OCI-LY3 (cell line): Measurements from ENCODE around the gene HOXA1.

Source experiments
- H2AFZ ChIP-seq: fragments of 200-600, 300-600 bp; shearing (Covaris generic); 2 replicates; pipeline ENCODE4 v1.6.0; 2014; ENCODE audit warnings: antibody characterized with exemption, low read depth, low read length
- H3K27ac ChIP-seq: fragments of 200-600, 300-600 bp; sonication (generic); 2 replicates; pipeline ENCODE4 v1.5.1; 2014; ENCODE audit warnings: mild to moderate bottlenecking, low read length, moderate library complexity, mixed read lengths
- H3K27me3 ChIP-seq: fragments of 200-600, 300-600 bp; sonication (generic); 2 replicates; pipeline ENCODE4 v1.6.1; 2014; ENCODE audit warnings: low read depth, low read length, mixed read lengths
- H3K36me3 ChIP-seq: fragments of 200-600, 300-600 bp; sonication (generic); replicated peaks from 2 replicates; pipeline ENCODE3; 2014; ENCODE audit warnings: low read depth, low read length, mixed read lengths
- H3K4me1 ChIP-seq: fragments of 300-600, 200-600 bp; sonication (generic); 2 replicates; pipeline ENCODE4 v1.6.1; 2014; ENCODE audit warnings: low read length, mixed read lengths
- H3K4me2 ChIP-seq: fragments of 200-600, 300-600 bp; sonication (generic); 2 replicates; pipeline ENCODE4 v1.6.1; 2014; ENCODE audit warnings: low read length, mixed read lengths
- H3K4me3 ChIP-seq: fragments of 300-600, 200-600 bp; sonication (generic); 2 replicates; pipeline ENCODE4 v1.5.1; 2014; ENCODE audit warnings: antibody characterized with exemption, mild to moderate bottlenecking, low read length, moderate library complexity
- H3K79me2 ChIP-seq: fragments of 300-600, 200-600 bp; shearing (Covaris generic); 2 replicates; pipeline ENCODE4 v1.6.1; 2014; ENCODE audit warnings: mild to moderate bottlenecking, low read length, mixed read lengths
- H3K9ac ChIP-seq: fragments of 300-600, 200-600 bp; shearing (Covaris generic); 2 replicates; pipeline ENCODE4 v1.6.0; 2014; ENCODE audit warnings: mild to moderate bottlenecking, low read length, moderate library complexity
- H3K9me3 ChIP-seq: fragments of 200-600, 300-600 bp; shearing (Covaris generic); 2 replicates; pipeline ENCODE4 v1.6.1; 2014; ENCODE audit warnings: low read length, mixed read lengths; ENCODE audit not compliant: insufficient read depth
- H4K20me1 ChIP-seq: fragments of 200-600, 300-600 bp; sonication (generic); 2 replicates; pipeline ENCODE4 v1.6.1; 2016; ENCODE audit warnings: low read length, mixed read lengths; ENCODE audit not compliant: insufficient read depth
- EZH2phosphoT487 ChIP-seq: fragments of 200-600 bp; shearing (Covaris generic); IDR thresholded peaks from 2 replicates; pipeline ENCODE4 v1.6.1; 2018; ENCODE audit warnings: antibody characterized with exemption, mixed run types, low read depth
- TF ChIP-seq, protein P1 (sequence below): fragments of 200-600, 300-600 bp; sonication (generic); IDR thresholded peaks from 2 replicates; pipeline ENCODE4 v1.5.1; 2014; ENCODE audit warnings: antibody characterized with exemption, low read length, low read depth

The HOXA1 gene

DNA sequence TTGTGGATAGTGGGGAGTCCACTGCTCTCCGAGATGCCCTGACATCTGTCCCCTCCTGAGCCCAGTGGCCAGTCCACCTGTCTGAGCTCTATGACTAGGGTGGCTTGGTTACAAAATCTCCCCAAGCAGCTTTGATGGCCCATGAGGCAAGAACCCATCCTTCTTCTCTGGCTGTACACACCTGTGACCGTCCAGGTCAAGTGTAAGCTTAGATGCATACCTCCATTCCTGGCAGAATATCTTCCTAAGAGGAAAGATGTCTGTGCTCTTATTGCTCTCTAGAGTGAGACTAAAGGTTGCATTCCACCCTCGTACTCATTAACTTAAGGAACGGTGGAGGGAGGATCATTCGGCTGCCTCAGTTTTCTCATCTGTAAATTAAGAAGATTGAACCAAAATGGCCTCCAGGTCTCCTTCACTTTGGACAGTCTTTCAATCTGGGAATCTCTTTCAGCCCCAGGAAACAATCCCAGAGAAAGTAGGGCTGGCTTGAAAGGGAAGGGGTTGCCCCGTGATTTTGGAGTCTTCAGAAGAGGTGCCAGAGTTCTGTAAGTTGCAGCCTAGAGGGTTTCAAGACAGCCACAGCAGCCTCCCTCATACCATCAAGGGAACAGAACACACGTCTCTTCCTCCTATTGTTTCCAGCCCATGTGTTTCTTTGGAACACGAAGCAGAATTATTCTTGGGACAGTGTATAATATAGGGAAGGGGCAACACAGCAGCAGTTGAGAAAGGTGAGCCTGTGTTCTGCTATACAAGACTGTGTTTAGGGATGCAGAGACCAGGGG, 29.3 kb upstream of the HOXA1 start:
- no peak overlapping the region for H3K27ac ChIP-seq

DNA sequence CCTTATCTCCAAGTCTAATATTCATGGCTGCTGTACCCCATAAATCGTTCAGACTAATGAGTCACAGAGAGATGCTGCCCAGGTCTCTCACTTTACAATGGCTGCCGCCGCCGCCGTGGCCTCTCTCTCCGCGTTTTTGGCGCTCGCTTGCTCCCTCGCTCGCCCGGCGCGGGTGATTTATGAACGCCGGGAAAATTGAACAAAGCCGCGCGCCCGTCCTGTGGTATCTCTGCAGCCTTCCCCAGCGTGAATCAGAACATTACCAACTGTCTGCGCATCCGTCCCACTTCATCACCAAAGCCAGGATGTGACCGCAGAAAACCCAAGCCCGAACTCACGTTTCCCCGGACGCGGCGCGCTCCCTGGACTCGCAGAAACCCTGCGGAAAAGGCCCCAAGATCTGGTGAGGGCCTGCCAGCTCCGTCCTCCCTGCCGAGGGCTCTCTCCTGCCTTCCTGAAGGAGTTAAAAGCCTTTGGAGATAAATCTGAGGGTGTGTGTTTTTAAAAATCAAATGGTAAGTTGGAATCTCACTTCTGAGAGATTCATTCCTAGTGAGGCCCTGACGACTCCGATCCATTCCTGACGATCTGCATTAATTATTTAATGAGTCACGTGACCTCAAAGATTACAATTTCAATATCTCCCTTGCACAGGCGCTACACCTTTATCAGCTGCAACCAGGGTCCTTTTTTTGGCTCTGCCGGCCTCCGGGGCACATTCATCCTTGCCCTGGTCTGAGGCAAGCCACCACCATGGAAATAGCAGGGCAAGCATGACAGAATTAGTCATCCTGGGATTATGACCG, 28.5 kb upstream of the HOXA1 start:
- Histone ChIP-seq H3K36me3 (no peaks in the 10 kb centered on the region), H4K20me1 (no peaks in the 10 kb centered on the region), H3K9ac (no peak overlapping the region), H3K4me2 (no peak overlapping the region), H3K4me1 (no peaks in the 10 kb centered on the region), H2AFZ (no peak overlapping the region), H3K27ac (no peak overlapping the region), H3K9me3 (no peaks in the 10 kb centered on the region), H3K27me3 (no peaks in the 10 kb centered on the region; the same call in 1 of the 2 replicates), H3K79me2 (no peaks in the 10 kb centered on the region), H3K4me3 (no peak overlapping the region)
- TF ChIP-seq EZH2phosphoT487 = no peak
- TF ChIP-seq, protein P1, sequence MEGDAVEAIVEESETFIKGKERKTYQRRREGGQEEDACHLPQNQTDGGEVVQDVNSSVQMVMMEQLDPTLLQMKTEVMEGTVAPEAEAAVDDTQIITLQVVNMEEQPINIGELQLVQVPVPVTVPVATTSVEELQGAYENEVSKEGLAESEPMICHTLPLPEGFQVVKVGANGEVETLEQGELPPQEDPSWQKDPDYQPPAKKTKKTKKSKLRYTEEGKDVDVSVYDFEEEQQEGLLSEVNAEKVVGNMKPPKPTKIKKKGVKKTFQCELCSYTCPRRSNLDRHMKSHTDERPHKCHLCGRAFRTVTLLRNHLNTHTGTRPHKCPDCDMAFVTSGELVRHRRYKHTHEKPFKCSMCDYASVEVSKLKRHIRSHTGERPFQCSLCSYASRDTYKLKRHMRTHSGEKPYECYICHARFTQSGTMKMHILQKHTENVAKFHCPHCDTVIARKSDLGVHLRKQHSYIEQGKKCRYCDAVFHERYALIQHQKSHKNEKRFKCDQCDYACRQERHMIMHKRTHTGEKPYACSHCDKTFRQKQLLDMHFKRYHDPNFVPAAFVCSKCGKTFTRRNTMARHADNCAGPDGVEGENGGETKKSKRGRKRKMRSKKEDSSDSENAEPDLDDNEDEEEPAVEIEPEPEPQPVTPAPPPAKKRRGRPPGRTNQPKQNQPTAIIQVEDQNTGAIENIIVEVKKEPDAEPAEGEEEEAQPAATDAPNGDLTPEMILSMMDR = no peak

More for the DNA sequence above, 29.3 kb upstream of the HOXA1 start:
- H3K4me1 ChIP-seq = no peaks in the 10 kb centered on the region
- H2AFZ ChIP-seq = no peak overlapping the region
- TF ChIP-seq, protein P1 = no peak
- no peak for TF ChIP-seq EZH2phosphoT487
- H3K9me3 ChIP-seq = no peaks in the 10 kb centered on the region
- H3K27me3 ChIP-seq = no peaks in the 10 kb centered on the region; the same call in 1 of the 2 replicates
- H4K20me1 ChIP-seq = no peaks in the 10 kb centered on the region
- no peaks in the 10 kb centered on the region for H3K36me3 ChIP-seq
- H3K9ac ChIP-seq = no peak overlapping the region
- H3K4me2 ChIP-seq = no peak overlapping the region
- no peak overlapping the region for H3K4me3 ChIP-seq
- H3K79me2 ChIP-seq = no peaks in the 10 kb centered on the region

DNA sequence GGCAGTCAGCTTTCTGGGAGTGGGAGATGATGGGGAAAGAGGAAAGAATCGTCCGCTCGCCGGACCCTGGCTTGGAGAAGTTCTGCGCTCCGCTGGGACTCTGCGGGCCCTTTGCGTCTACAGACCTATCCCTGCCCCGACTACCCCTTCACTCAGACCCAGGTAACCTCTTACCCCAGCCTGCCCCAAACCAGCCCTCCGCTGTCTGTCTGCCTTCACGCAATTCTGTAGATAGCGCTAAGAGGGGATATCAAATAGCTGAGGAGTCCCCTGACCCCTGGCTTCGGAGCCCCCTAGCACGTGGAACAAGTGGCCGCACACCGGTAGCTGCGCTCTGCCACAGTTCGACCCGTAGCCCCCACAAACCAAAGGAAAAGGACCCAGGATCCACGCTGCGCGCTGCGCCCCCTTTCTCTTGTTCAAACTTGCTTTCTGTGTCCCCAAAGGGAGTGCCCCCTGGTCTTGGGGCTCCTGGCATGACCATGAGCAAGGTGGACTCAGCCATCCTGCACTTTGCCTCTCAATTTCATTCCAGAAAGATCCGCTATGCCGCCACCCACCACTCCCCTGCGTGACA, 27.8 kb upstream of the HOXA1 start:
- no peak overlapping the region for H3K27ac ChIP-seq

More for the DNA sequence above, 27.8 kb upstream of the HOXA1 start:
- Histone ChIP-seq H4K20me1 (no peaks in the 10 kb centered on the region), H3K4me1 (no peaks in the 10 kb centered on the region), H2AFZ (no peak overlapping the region), H3K79me2 (no peaks in the 10 kb centered on the region), H3K27me3 (no peaks in the 10 kb centered on the region; the same call in 1 of the 2 replicates), H3K4me2 (no peak overlapping the region), H3K9ac (no peak overlapping the region), H3K4me3 (no peak overlapping the region), H3K9me3 (no peaks in the 10 kb centered on the region), H3K36me3 (no peaks in the 10 kb centered on the region)
- TF ChIP-seq, protein P1 = no peak
- no peak for TF ChIP-seq EZH2phosphoT487
